Esophagus squamous epithelium (tissue), 4 donors: Measurements from ENCODE around the gene MYO18B.

ENCODE experiments used
- POLR2A ChIP-seq, 4 donors: fragments of 450-650 bp; IDR thresholded peaks; one replicate each; pipeline ENCODE4 v1.6.1; 2017; ENCODE audit warnings: antibody characterized with exemption in 4 of 4, mild to moderate bottlenecking in 4 of 4, moderate library complexity in 3 of 4
- TF ChIP-seq, protein P1 (sequence below), 6 experiments: fragments of 450-650 bp in 4 of 6; fragments of 200-600 bp in 2 of 6; sonication (generic) in 2 of 6; IDR thresholded peaks; one replicate each; pipeline ENCODE4 v1.5.1; 2016 to 2019; ENCODE audit warnings: antibody characterized with exemption in 6 of 6, mild to moderate bottlenecking in 4 of 6, moderate library complexity in 4 of 6

GRCh38 chr22:25837288-25837900, 95.4 kb downstream of the MYO18B start:
- TF ChIP-seq, protein P1, sequence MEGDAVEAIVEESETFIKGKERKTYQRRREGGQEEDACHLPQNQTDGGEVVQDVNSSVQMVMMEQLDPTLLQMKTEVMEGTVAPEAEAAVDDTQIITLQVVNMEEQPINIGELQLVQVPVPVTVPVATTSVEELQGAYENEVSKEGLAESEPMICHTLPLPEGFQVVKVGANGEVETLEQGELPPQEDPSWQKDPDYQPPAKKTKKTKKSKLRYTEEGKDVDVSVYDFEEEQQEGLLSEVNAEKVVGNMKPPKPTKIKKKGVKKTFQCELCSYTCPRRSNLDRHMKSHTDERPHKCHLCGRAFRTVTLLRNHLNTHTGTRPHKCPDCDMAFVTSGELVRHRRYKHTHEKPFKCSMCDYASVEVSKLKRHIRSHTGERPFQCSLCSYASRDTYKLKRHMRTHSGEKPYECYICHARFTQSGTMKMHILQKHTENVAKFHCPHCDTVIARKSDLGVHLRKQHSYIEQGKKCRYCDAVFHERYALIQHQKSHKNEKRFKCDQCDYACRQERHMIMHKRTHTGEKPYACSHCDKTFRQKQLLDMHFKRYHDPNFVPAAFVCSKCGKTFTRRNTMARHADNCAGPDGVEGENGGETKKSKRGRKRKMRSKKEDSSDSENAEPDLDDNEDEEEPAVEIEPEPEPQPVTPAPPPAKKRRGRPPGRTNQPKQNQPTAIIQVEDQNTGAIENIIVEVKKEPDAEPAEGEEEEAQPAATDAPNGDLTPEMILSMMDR (IDR thresholded peaks at IDR 0.05), result no peak
- no peak for TF ChIP-seq POLR2A (IDR thresholded peaks at IDR 0.05)
